ENCODE results near the gene MRPS34.
A peak's percentile ranks its signal among the peaks of the same experiment; 100 is the strongest.

The MRPS34 gene

DNA sequence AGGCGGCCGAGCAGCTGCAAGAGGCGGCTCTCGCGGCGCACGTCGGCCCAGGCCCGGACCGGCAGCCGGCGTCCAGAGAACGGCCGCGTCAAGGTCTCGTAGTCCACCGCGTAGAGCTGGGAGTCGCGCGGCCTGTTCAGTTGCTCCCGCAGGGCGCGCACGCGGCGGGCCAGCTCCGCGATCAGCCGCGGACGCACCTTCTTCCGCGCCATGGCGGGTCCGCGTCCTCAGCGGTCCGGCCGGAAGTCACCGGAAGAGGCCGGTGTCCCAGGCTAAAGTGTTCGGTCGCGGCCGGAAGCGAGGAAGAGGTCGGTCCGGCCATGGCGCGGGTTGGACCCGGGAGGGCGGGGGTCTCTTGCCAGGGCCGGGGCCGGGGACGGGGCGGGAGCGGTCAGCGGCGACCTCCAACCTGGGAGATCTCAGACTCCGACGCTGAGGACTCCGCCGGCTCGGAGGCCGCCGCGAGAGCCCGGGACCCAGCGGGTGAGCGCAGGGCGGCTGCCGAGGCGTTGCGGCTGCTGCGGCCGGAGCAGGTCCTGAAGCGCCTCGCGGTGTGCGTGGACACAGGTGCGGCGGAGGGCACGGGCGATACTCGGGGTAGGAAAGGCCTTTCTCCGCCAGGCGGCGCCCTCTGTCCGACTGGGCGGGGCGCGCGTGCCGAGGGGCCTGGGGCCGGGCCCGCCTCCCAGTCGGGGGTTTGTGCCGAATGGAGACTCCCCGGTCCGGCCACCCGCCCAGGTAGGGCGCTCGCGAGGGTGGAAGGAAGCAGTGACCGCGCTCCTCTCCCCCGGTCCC, at the start of gene MRPS34:
TSS of gene MRPS34 (minus strand) at position 227 of the 795 bp plus-strand sequence. CDS start at position 212, 15 bp downstream.
- TF ChIP-seq, protein P1, sequence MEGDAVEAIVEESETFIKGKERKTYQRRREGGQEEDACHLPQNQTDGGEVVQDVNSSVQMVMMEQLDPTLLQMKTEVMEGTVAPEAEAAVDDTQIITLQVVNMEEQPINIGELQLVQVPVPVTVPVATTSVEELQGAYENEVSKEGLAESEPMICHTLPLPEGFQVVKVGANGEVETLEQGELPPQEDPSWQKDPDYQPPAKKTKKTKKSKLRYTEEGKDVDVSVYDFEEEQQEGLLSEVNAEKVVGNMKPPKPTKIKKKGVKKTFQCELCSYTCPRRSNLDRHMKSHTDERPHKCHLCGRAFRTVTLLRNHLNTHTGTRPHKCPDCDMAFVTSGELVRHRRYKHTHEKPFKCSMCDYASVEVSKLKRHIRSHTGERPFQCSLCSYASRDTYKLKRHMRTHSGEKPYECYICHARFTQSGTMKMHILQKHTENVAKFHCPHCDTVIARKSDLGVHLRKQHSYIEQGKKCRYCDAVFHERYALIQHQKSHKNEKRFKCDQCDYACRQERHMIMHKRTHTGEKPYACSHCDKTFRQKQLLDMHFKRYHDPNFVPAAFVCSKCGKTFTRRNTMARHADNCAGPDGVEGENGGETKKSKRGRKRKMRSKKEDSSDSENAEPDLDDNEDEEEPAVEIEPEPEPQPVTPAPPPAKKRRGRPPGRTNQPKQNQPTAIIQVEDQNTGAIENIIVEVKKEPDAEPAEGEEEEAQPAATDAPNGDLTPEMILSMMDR (IDR thresholded peaks at IDR 0.05; ENCODE audit: low read depth, low read length) = peak; percentile 70

DNA sequence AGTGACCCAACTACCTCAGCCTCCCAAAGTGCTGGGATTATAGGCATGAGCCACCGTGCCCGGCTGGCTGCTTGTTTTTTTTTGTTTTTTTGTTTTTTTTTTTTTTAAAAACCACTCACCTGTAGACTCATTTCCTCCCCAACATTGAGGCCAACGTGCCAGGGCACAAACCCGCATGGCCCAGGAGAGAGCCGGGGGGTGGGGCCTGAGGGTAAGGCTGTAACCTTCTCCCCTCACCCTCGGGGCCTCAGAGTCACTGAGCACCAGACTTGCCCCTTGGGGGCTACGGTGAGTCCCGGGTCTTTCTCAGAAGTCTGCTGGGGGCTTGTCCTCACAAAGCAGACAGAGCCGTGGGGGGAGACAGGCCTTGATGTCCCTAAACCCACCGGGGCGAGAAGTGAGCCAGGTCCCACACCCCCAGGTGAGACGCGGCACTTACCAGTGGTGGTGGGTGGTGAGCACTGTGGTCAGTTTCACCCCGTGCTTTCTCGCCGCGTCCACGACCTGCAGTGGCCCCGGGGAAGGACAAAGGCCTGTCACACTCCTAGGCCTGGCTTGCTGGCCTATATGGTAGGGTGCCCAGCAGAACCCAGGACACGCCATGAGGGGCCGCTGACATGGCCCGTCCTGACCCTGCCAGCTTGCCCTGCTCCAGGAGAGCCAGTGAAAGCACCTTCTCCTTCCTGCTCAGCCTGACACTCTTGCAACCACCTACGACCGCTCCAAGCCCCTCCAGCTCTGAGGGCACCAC, 49.1 kb upstream of the MRPS34 start:
- DNase-seq (ENCODE audit: low read depth, low spot score) = no peak
- in situ Hi-C loops (cut with HindIII; ENCODE audit: low sequenced_read_pairs) = no loop called here
- TF ChIP-seq, protein P1 (IDR thresholded peaks at IDR 0.05; ENCODE audit: low read depth, low read length) = no peak
- H3K4me3 ChIP-seq (ENCODE audit: low read depth, low read length) = no peak overlapping the region

More for the DNA sequence above, at the start of gene MRPS34:
- in situ Hi-C loops (cut with HindIII; ENCODE audit: low sequenced_read_pairs) = no loop called here
- DNase-seq (ENCODE audit: low read depth, low spot score) = peak; percentile 84
- peak within 1 kb of the TSS; percentile 72 for H3K4me3 ChIP-seq (ENCODE audit: low read depth, low read length)

DNA sequence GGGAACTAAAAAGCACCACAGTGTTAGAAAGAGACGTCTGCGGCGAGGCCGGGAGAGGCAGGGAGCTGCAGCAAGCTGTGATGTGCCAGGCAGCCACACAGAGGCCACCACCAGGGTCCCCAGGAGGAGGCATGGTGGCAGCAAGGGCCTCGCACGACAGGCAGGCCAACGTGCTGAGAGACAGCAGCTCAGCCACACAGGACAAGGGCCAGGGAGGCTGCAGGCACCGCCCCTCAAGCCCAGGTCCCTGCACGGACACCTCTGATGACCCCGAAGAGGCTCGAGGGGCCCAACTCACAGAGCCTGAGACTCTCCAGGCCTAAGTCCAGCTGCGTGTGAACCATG, 48.0 kb upstream of the MRPS34 start:
- H3K4me3 ChIP-seq (ENCODE audit: low read depth, low read length) = no peak overlapping the region
- TF ChIP-seq, protein P1 (IDR thresholded peaks at IDR 0.05; ENCODE audit: low read depth, low read length) = no peak

DNA sequence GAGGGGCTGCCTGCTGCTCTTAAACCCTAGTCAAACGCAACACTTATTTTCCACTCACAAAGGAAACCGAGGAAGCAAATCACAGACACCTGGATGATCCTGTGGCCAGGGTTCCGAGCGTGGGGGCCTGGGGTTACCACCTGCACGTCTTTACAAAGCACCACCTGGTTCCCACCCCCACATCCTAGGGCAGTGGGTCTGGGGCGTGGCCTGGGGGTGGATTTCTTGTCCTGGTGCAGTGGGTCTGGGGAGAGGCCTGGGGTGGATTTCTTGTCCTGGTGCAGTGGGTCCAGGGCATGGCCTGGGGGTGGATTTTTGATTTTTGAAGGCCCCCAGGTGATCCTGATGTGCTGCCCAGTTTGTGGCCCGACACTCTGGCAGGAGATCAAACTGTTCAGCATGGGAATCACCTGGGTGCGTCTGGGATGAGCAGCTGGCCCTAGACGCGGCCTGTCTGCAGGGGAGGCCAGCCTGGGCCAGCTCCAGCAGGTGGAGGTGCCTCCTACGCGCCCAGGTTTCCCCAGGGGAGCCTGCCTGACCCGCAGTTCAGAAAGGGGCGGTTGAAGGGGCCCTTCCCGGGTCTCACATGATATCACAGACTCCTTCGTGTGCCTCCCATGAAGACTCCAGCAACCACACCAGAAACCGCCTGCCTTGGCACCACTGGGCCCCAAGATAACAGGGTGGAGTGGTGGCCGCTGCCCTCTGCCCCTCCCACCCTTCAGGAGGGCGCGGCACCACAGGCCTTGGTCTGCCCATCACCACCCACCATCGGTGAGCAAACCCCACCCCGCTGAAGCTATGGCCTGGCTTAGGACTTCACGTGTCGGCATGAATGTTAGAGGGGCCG, 47.4 kb upstream of the MRPS34 start:
- TF ChIP-seq, protein P1 (IDR thresholded peaks at IDR 0.05; ENCODE audit: low read depth, low read length) = no peak
- in situ Hi-C loops (cut with HindIII; ENCODE audit: low sequenced_read_pairs) = no loop called here

More for the DNA sequence above, 48.0 kb upstream of the MRPS34 start:
- no peak for DNase-seq (ENCODE audit: low read depth, low spot score)
- in situ Hi-C loops (cut with HindIII; ENCODE audit: low sequenced_read_pairs) = no loop called here

DNA sequence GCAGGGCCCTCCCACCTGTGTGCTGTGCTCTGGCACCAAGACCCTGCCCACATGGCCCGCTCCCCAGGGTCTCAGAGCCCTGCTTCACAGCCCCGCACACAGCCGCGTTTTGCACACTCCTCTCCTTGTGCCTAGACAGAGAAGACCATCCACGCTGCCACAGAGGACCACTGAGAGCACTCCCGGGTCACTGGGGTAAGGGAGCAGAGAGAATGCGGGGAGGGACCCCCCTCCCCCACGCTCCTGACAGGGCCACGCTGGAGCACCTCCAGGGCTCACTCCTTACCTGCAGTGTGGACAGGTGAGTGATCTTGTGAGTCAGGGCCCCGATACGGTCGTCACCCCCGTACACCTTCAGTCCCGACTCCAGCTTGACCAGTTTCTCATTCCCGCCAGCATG, 46.7 kb upstream of the MRPS34 start:
- DNase-seq (ENCODE audit: low read depth, low spot score) = no peak
- TF ChIP-seq, protein P1 (IDR thresholded peaks at IDR 0.05; ENCODE audit: low read depth, low read length) = no peak
- H3K4me3 ChIP-seq (ENCODE audit: low read depth, low read length) = no peak overlapping the region
- in situ Hi-C loops (cut with HindIII; ENCODE audit: low sequenced_read_pairs) = no loop called here

More for the DNA sequence above, 47.4 kb upstream of the MRPS34 start:
- H3K4me3 ChIP-seq (ENCODE audit: low read depth, low read length) = no peak overlapping the region
- DNase-seq (ENCODE audit: low read depth, low spot score) = no peak

DNA sequence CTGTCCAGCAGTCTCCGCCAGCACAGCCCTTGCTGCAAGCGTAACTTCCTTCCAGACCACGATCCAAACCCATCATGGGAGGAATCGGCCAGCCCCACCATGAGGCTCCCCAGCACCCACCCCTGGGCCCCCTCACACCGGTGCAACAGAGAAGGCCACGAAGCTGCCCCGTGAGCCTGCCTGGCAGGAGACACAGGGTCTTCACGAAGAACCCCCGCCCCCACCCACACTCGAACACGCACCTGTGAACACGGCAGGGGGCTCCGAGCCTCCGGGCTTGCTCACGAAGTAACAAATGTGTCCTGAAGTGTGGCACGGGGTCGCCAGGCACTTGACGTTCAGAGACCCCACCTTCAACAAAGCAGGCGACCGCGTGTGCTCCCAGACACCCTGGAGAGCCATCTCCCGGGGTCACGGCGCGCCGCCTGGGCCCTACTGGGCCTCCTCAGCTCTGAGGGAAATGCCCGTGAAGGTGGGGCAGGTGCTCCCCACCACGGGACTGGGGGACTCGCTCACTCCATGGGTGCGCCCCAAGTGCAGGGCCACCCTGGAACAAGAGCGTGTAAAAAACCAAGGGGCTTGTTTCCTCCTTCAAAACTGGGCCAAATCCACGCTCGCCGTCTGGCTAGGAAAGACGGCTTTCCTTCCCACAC, 46.1 kb upstream of the MRPS34 start:
- in situ Hi-C loops (cut with HindIII; ENCODE audit: low sequenced_read_pairs) = no loop called here
- H3K4me3 ChIP-seq (ENCODE audit: low read depth, low read length) = no peak overlapping the region
- no peak for DNase-seq (ENCODE audit: low read depth, low spot score)
- TF ChIP-seq, protein P1 (IDR thresholded peaks at IDR 0.05; ENCODE audit: low read depth, low read length) = no peak
